NCI-H128 (cell line): ENCODE data around the gene AKAP10.
"Not testable (repeated sequence)": the region's sequence is repeated elsewhere in the genome, so short reads cannot be mapped to it uniquely, and the experiment has no call there.

Experiments
- DNase-seq: peaks from one replicate; lab custom pipeline; 2025; ENCODE audit not compliant: unreplicated experiment; lab: John Stamatoyannopoulos, UW

The AKAP10 gene

GRCh38 chr17:19933628-19934027 lies 44.0 kb downstream of the AKAP10 start:
- DNase-seq, result no peak

- no peak for DNase-seq
Observed at GRCh38 chr17:19933221-19933620, 44.4 kb downstream of the AKAP10 start.

GRCh38 chr17:19928299-19928698 lies 49.3 kb downstream of the AKAP10 start:
- no peak for DNase-seq

- DNase-seq, result no peak
Observed at GRCh38 chr17:19915245-19915978, 62.2 kb downstream of the AKAP10 start.

GRCh38 chr17:19911033-19911432 lies 66.6 kb downstream of the AKAP10 start:
- DNase-seq, result no peak

GRCh38 chr17:19909139-19909538 lies 68.5 kb downstream of the AKAP10 start:
- no peak for DNase-seq

GRCh38 chr17:19905502-19905901 lies 72.1 kb downstream of the AKAP10 start:
- no peak for DNase-seq

- DNase-seq, result no peak
Observed at GRCh38 chr17:19904924-19905323, 72.7 kb downstream of the AKAP10 start.

- DNase-seq, result no peak
Observed at GRCh38 chr17:19904412-19904811, 73.2 kb downstream of the AKAP10 start.

- no peak for DNase-seq
Observed at GRCh38 chr17:19900809-19901208, 76.8 kb downstream of the AKAP10 start.

GRCh38 chr17:19897903-19898302 lies 79.7 kb downstream of the AKAP10 start:
- DNase-seq, result no peak

- no peak for DNase-seq
Observed at GRCh38 chr17:19897090-19897837, 80.4 kb downstream of the AKAP10 start.

- DNase-seq, result no peak
Observed at GRCh38 chr17:19896679-19897078, 80.9 kb downstream of the AKAP10 start.

GRCh38 chr17:19890554-19890953 lies 87.1 kb downstream of the AKAP10 start:
- DNase-seq, result not testable (repeated sequence)

GRCh38 chr17:19890001-19890400 lies 87.6 kb downstream of the AKAP10 start:
- not testable (repeated sequence) for DNase-seq

GRCh38 chr17:19886116-19886515 lies 91.5 kb downstream of the AKAP10 start:
- DNase-seq, result no peak

GRCh38 chr17:19883537-19884215 lies 94.0 kb downstream of the AKAP10 start:
- no peak for DNase-seq

- DNase-seq, result no peak
Observed at GRCh38 chr17:19880393-19880792, 97.2 kb downstream of the AKAP10 start.

- no peak for DNase-seq
Observed at GRCh38 chr17:19877364-19877945, 100.2 kb downstream of the AKAP10 start.

GRCh38 chr17:19876529-19877161 lies 101.0 kb downstream of the AKAP10 start:
- no peak for DNase-seq

GRCh38 chr17:19874256-19874655 lies 103.4 kb downstream of the AKAP10 start:
- DNase-seq, result no peak
